HCT116 (cell line): ENCODE data around the gene PLD3.

Experiments
- CBX3 ChIP-seq: IDR thresholded peaks from 2 replicates; pipeline ENCODE4 v1.6.1; 2012; ENCODE audit warnings: low read depth
- CTCF ChIP-seq, 3 experiments: fragments of 200-600 bp in 1 of 3; sonication (generic) in 1 of 3; IDR thresholded peaks in 2 of 3; conservative IDR thresholded peaks in 1 of 3; 2 replicates each; pipeline ENCODE4 v1.5.1; 2012 to 2017; ENCODE audit warnings: low read depth in 2 of 3, low read length in 2 of 3, antibody characterized with exemption in 1 of 3, borderline replicate concordance in 1 of 3, control low read depth in 1 of 3, mild to moderate bottlenecking in 1 of 3, mixed read lengths in 1 of 3, mixed run types in 1 of 3, moderate library complexity in 1 of 3; ENCODE audit not compliant: insufficient read depth in 1 of 3
- EZH2phosphoT487 ChIP-seq: fragments of 200-600 bp; IDR thresholded peaks from 2 replicates; pipeline ENCODE4 v1.6.1; 2018; ENCODE audit warnings: antibody characterized with exemption, borderline replicate concordance
- FOSL1 ChIP-seq: IDR thresholded peaks from 2 replicates; pipeline ENCODE4 v1.6.1; 2012; ENCODE audit warnings: low read depth
- POLR2A ChIP-seq: IDR thresholded peaks from 2 replicates; pipeline ENCODE4 v1.7.0; 2011; ENCODE audit warnings: borderline replicate concordance; ENCODE audit not compliant: insufficient read depth, insufficient read length; ENCODE audit errors: extremely low read depth
- POLR2AphosphoS5 ChIP-seq: IDR thresholded peaks from 2 replicates; pipeline ENCODE4 v1.6.1; 2011; ENCODE audit warnings: mild to moderate bottlenecking, low read depth, low read length, moderate library complexity
- RAD21 ChIP-seq: IDR thresholded peaks from 2 replicates; pipeline ENCODE4 v1.6.1; 2012; ENCODE audit warnings: low read depth, mild to moderate bottlenecking
- REST ChIP-seq: IDR thresholded peaks from 2 replicates; pipeline ENCODE4 v1.6.1; 2012; ENCODE audit warnings: low read depth
- TCF7L2 ChIP-seq: IDR thresholded peaks from 2 replicates; pipeline ENCODE4 v1.7.0; 2011; ENCODE audit warnings: borderline replicate concordance, inconsistent platforms; ENCODE audit not compliant: insufficient read depth, insufficient read length; ENCODE audit errors: extremely low read depth
- YY1 ChIP-seq: IDR thresholded peaks from 2 replicates; pipeline ENCODE4 v1.6.1; 2011; ENCODE audit warnings: low read length, low read depth, moderate library complexity, mild to moderate bottlenecking; ENCODE audit not compliant: insufficient replicate concordance; ENCODE audit errors: extremely low read depth

- TF ChIP-seq CTCF (IDR thresholded peaks at IDR 0.05 in 2 of 3, conservative IDR thresholded peaks at IDR 0.05 in 1 of 3; ENCODE audit: borderline replicate concordance in 1 of 3, insufficient read depth in 1 of 3, low read depth in 2 of 3, low read length in 2 of 3): no peak
- TF ChIP-seq POLR2AphosphoS5: 0 out of 2 replicates have a peak, but pooled peaks have one; percentile 7
- TF ChIP-seq TCF7L2: no peak
- TF ChIP-seq EZH2phosphoT487: no peak
- no peak for TF ChIP-seq YY1
- no peak for TF ChIP-seq REST
- no peak for TF ChIP-seq POLR2A
- no peak for TF ChIP-seq CBX3
- no peak for TF ChIP-seq FOSL1
- TF ChIP-seq RAD21: no peak
These were observed 73.7 kb downstream of the PLD3 start for GRCh38 chr19:40421993-40422747.
